ENCODE measurements around the gene CAND2. TPM values are rescaled to one million over a fixed set of nuclear protein-coding genes. Genes with fewer than 3 reads are reported as not detected.

CAND2 gene
- total and polyA plus RNA-seq, 9 donors = 3.5 to 25.1 (median 16.6) TPM

DNA sequence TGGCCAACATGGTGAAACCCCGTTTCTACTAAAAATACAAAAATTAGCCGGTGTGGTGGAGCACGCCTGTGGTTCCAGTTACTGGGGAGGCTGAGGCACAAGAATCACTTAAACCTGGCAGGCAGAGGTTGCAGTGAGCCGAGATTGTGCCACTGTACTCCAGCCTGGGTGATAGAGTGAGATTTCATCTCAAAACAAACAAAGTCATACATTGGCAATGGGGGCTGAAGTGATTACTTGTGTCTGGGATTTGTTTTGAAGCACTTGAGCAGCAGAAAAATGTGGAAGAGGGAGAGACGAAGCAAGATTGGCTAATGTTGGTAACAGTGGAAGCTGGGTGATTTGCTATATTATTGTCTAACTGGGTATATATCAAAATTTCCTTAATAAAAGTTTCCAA, 24.0 kb upstream of the CAND2 start:
- Histone ChIP-seq H3K4me1 (ENCODE audit: insufficient read depth) (no peaks in the 10 kb centered on the region), H3K9me3 (no peaks in the 10 kb centered on the region), H3K36me3 (no peaks in the 10 kb centered on the region), H3K4me3 (no peak overlapping the region), H3K27ac (no peak overlapping the region), H3K27me3 (no peaks in the 10 kb centered on the region)
- TF ChIP-seq POLR2A (IDR thresholded peaks at IDR 0.05) (no peak), EP300 (IDR thresholded peaks at IDR 0.05) (no peak)
- TF ChIP-seq, protein P1, sequence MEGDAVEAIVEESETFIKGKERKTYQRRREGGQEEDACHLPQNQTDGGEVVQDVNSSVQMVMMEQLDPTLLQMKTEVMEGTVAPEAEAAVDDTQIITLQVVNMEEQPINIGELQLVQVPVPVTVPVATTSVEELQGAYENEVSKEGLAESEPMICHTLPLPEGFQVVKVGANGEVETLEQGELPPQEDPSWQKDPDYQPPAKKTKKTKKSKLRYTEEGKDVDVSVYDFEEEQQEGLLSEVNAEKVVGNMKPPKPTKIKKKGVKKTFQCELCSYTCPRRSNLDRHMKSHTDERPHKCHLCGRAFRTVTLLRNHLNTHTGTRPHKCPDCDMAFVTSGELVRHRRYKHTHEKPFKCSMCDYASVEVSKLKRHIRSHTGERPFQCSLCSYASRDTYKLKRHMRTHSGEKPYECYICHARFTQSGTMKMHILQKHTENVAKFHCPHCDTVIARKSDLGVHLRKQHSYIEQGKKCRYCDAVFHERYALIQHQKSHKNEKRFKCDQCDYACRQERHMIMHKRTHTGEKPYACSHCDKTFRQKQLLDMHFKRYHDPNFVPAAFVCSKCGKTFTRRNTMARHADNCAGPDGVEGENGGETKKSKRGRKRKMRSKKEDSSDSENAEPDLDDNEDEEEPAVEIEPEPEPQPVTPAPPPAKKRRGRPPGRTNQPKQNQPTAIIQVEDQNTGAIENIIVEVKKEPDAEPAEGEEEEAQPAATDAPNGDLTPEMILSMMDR (IDR thresholded peaks at IDR 0.05) = no peak
- DNase-seq = no peak
- 83 to 87% (median 86%) methylated on average over 5 of the region's 5 CpGs for WGBS, 3 donors
- intact Hi-C loops (cut with DNase I) = no loop called here

DNA sequence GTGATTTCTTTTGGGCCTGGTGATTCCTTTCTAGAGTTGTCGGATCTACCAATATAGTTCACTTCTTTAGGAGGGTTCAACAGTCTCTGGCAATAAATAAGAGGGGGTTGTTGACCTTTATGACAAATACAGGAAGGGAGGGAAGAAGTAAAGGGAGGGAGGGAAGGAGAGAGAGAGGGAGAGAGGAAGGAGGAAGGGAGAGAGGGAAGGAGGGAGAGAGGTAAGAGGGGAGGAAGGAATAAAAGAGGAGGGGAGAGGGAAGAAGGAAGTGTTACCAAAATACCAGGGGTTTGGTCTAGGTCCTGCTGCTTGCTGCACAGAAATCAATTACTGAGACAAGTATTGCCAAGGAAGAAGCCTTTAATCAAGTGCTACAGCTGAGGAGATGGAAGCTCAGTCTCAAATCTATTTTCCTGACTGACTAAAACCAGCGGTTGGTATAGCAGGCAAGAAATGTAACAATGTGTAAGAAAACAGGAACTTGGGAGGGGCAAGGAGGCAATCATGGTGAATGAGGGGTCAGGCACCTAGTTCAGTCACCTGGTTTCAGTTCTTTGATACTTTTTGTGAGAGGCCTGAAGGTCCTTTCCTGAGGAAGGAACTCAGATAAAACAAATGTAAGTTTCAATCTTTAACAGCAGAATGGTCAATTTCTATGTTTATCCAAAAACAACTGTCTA, 23.3 kb upstream of the CAND2 start:
- intact Hi-C loops (cut with DNase I) = no loop called here
- Histone ChIP-seq H3K27me3 (no peaks in the 10 kb centered on the region), H3K4me3 (no peak overlapping the region), H3K9me3 (no peaks in the 10 kb centered on the region), H3K4me1 (ENCODE audit: insufficient read depth) (no peaks in the 10 kb centered on the region), H3K27ac (no peak overlapping the region), H3K36me3 (no peaks in the 10 kb centered on the region)
- no peak for DNase-seq
- WGBS, 3 donors = 59 to 63% (median 60%) methylated on average over 2 of the region's 2 CpGs
- TF ChIP-seq, protein P1 (IDR thresholded peaks at IDR 0.05) = no peak
- TF ChIP-seq POLR2A (IDR thresholded peaks at IDR 0.05) (no peak), EP300 (IDR thresholded peaks at IDR 0.05) (no peak)

DNA sequence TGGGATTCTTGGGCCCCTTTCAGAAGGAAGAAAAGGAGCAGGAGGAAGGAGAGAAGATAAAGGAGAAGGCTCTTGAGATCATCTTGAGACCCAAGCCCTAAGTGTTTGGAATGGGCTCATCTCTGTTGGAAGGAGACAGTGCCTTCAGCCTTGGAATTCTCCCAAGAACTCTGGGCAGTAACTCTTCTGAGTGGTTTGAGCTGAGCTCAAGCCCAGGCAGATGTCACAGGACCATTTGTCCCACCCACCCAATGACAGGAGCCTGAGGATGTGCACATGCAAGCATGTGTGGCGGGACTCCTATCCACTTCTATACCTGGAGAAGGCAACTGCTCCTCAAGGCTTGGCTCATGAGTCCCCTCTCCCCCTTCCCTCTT, 22.8 kb upstream of the CAND2 start:
- TF ChIP-seq, protein P1 (IDR thresholded peaks at IDR 0.05) = no peak
- TF ChIP-seq POLR2A (IDR thresholded peaks at IDR 0.05) = no peak
- no peak for TF ChIP-seq EP300 (IDR thresholded peaks at IDR 0.05)
- 95 to 100% (median 100%) methylated on average over 1 of the region's 1 CpG for WGBS, 3 donors
- intact Hi-C loops (cut with DNase I) = no loop called here
- no peaks in the 10 kb centered on the region for H3K36me3 ChIP-seq
- no peaks in the 10 kb centered on the region for H3K9me3 ChIP-seq
- H3K27me3 ChIP-seq = no peaks in the 10 kb centered on the region
- H3K27ac ChIP-seq = no peak overlapping the region
- no peak overlapping the region for H3K4me3 ChIP-seq
- H3K4me1 ChIP-seq (ENCODE audit: insufficient read depth) = no peaks in the 10 kb centered on the region
- DNase-seq = no peak

DNA sequence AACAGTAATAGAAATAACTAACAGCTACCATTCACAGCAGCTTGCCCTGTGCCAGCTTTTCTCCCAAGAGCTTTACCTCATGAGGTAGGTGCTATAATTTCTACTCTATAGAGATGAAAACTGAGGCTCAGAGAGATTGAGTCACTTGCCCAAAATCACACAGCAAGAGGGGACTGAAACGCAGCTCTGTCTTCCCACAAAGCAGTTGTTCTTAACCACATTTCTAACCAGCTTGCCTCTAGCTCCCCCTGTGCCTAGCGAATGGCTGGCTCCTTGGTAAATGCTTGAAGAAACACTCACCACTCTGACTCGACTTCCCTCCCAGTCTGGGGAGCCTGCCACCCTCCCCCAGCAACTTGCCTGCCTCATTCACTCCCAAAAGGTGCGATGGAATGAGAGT, 21.9 kb upstream of the CAND2 start:
- Histone ChIP-seq H3K36me3 (no peaks in the 10 kb centered on the region), H3K9me3 (no peaks in the 10 kb centered on the region), H3K27me3 (no peaks in the 10 kb centered on the region), H3K4me1 (ENCODE audit: insufficient read depth) (no peaks in the 10 kb centered on the region), H3K27ac (no peak overlapping the region), H3K4me3 (no peak overlapping the region)
- TF ChIP-seq EP300 (IDR thresholded peaks at IDR 0.05) (no peak), POLR2A (IDR thresholded peaks at IDR 0.05) (no peak)
- TF ChIP-seq, protein P1 (IDR thresholded peaks at IDR 0.05) = no peak
- no peak for DNase-seq
- WGBS, 3 donors = 72 to 83% (median 79%) methylated on average over 4 of the region's 4 CpGs
- intact Hi-C loops (cut with DNase I) = no loop called here
